PC-9 (cell line): ENCODE measurements around the gene CRISPLD2.

ENCODE experiments used
- EZH2 ChIP-seq: fragments of 200-600 bp; sonication (generic); IDR thresholded peaks from 2 replicates; pipeline ENCODE4 v1.8.0; 2017; ENCODE audit warnings: antibody characterized with exemption, low read depth
- TF ChIP-seq, protein P1 (sequence below): fragments of 200-600 bp; sonication (generic); conservative IDR thresholded peaks from 2 replicates; pipeline ENCODE4 v1.6.1; 2017; ENCODE audit warnings: mixed run types, antibody characterized with exemption, mild to moderate bottlenecking, moderate library complexity

DNA sequence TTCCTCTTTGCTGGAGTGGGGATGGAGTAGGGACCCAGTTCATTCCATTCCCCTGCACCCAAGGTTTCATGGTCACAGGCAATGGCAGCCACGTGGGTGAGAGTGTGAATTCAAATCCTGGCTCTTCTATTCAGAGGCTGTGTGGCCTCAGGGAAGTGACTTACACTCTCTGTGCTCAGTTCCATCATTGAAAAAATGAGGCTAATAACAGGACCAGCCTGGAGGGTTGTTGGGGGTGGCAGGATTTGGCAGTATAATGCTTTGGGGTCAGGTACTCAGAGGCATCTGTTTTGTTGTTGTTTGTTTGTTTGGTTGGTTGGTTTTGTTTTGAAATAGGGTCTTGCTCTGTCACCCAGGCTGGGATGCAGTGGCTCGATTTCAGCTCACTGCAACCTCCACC is 2.2 kb upstream of the CRISPLD2 start:
- TF ChIP-seq, protein P1, sequence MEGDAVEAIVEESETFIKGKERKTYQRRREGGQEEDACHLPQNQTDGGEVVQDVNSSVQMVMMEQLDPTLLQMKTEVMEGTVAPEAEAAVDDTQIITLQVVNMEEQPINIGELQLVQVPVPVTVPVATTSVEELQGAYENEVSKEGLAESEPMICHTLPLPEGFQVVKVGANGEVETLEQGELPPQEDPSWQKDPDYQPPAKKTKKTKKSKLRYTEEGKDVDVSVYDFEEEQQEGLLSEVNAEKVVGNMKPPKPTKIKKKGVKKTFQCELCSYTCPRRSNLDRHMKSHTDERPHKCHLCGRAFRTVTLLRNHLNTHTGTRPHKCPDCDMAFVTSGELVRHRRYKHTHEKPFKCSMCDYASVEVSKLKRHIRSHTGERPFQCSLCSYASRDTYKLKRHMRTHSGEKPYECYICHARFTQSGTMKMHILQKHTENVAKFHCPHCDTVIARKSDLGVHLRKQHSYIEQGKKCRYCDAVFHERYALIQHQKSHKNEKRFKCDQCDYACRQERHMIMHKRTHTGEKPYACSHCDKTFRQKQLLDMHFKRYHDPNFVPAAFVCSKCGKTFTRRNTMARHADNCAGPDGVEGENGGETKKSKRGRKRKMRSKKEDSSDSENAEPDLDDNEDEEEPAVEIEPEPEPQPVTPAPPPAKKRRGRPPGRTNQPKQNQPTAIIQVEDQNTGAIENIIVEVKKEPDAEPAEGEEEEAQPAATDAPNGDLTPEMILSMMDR: no peak
- TF ChIP-seq EZH2: no peak
